Measurements from ENCODE around the gene EYA3.

Gene EYA3

DNA sequence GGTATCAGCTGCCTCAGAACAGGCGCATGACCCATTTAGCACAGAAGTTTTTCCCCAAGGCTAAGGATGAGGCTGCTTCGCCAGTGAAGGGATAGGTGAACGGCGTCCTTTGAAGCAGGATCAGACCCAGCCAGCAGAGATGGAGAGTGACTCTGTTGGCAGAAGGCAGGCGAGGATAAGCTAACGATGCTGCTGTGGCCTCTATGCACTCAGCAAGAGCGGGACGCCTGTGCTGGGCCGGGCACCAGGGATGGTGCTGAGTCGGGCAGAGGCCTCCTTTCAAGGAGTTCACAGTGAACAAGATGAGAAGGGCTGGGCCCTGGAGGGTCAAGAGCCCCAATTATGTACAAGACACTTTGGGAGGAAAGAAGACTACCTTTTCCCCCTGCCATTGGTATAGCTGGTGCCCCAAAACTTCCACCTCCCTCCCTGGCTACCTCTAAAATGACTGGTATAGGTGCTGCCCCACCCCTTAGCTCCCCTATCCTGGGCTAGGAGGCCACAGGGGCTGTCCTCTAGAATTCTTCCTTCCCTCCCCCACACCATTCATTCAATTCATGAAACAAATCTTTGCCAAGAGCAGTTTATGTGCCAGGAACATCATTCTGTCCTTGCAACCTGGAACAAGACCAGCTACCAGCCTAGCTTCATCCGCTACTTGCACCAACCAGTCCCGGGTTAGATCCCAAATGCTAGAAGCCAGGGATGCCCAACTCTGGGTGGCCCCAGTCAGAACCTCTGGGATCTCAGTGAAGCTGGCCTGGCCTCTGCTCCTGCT lies 121.1 kb downstream of the EYA3 start:
- ATAC-seq, result no peak

DNA sequence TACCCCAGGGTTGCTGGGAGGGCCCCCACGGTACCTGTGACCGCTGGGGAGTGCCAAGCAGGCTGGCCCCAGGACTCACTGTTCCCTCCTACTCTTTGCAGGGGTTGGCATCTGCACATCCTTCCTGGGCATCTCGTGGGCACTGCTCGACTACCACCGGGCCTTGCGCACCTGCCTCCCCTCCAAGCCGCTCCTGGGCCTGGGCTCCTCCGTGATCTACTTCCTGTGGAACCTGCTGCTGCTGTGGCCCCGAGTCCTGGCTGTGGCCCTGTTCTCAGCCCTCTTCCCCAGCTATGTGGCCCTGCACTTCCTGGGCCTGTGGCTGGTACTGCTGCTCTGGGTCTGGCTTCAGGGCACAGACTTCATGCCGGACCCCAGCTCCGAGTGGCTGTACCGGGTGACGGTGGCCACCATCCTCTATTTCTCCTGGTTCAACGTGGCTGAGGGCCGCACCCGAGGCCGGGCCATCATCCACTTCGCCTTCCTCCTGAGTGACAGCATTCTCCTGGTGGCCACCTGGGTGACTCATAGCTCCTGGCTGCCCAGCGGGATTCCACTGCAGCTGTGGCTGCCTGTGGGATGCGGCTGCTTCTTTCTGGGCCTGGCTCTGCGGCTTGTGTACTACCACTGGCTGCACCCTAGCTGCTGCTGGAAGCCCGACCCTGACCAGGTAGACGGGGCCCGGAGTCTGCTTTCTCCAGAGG lies 121.9 kb downstream of the EYA3 start:
- no peak for ATAC-seq

DNA sequence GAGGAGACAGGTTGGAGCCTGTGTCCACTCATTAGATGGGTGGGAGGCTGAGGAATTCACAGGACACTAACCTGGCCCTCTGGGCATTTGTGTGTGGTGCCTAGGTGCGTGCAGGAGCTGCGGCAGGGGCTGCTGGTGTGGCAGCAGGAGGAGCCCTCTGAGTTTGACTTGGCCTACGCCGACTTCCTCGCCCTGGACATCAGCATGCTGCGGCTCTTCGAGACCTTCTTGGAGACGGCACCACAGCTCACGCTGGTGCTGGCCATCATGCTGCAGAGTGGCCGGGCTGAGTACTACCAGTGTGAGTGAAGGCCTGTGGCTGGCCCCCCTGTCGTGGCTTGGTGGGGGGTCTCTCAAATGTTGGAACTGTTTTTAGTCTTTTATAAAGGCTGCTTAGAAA lies 125.0 kb downstream of the EYA3 start:
- no peak for ATAC-seq

DNA sequence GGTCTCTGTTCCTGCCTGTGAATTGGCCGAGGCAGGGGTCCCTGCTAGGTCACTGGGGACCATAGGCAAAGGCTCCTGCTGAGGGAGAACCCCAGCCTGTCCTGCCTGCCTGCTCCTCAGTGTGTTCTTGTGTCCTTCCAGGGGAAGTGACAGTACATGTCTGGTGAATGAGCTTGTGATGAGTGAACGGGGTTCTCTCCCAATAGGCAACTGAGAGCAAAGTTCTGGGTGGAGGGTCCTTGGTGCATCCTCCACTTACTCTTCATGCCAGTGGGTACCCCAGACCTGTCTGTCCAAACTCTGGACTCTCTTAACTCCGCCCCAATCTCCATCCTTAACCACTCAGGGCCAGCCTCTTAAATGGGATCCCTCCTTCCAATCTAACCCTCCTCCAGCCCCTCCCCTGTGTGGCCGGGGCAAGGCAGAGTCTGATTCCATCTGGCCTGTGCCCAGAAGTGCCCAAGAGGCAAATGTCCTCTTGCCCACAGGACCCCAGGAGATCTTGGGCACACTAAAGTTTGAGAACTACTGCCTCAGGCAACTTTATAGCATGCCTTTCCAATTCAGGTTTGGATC lies 126.7 kb downstream of the EYA3 start:
- no peak for ATAC-seq

DNA sequence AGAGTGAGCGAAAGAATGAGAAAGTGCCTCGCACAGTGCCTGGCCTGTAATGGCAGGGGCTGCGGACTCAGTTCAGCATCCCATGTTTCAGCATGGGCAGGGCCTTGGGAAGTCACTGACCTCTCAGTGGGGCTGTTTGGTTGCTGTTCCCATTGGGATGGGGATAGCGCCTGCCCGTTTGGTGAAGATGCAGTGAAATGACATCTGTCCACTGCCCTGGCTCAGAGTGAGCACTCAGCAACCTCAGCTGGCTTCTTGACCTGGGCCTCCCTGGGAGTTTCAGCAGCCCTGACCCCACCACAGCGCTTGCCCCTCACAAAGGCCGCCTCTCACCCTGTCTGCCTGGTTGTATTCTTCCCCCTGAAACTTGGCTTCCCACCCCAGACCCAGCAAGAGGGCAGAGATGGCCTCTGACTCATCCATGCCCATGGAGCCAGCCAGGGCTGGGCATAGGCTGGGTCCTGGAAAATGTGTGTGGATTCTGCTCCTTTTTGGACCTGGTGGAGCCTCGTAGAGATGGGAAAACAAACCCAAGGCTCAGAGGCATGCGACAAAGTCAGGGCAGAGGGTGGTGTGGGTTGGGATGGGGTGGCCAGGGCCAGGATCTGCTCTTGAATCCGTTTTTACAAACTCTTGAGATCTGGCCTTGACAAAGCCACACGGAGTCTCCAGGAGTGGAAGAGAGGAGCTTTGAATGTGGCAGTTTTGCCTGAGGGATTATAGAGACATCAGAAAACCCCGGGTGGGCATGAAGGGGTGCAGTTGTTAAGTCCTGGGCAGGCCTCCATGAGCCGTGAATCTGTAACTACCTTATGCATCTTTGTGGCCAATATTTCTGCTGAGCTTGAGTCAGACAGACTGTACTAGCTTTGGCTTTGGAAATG lies 127.4 kb downstream of the EYA3 start:
- no peak for ATAC-seq

DNA sequence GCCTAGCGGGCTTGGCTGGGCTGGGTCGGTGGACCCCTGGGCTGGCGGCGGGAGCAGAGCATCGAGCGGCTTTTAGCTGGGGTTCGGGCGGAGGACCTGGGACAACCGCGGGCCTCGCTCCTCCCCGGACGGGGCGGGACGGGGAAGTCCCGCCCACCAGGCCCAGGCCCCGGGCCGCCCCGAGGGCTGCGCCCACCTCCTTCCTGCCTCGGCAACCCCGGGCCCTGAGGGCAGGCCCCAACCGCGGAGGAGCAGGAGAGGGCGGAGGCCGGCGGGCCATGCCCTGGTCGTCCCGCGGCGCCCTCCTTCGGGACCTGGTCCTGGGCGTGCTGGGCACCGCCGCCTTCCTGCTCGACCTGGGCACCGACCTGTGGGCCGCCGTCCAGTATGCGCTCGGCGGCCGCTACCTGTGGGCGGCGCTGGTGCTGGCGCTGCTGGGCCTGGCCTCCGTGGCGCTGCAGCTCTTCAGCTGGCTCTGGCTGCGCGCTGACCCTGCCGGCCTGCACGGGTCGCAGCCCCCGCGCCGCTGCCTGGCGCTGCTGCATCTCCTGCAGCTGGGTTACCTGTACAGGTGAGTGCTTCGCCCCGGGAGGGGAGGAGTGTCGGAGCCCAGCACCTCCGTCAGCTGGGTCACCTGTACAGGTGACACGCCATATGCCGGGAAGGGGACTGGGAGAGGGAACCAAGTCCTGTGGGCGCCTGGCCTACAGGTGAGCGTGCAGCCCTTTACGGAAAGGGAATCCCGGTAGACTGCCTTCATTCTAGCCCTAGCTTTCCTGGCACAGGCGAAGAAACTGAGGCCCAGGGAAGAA lies 128.4 kb downstream of the EYA3 start, which contains the start of gene XKR8:
Gene XKR8 (plus strand): TSS at position 182 of the 812 bp plus-strand sequence. CDS start 97 bp downstream, at position 279.
- ATAC-seq, result peak; percentile 99

DNA sequence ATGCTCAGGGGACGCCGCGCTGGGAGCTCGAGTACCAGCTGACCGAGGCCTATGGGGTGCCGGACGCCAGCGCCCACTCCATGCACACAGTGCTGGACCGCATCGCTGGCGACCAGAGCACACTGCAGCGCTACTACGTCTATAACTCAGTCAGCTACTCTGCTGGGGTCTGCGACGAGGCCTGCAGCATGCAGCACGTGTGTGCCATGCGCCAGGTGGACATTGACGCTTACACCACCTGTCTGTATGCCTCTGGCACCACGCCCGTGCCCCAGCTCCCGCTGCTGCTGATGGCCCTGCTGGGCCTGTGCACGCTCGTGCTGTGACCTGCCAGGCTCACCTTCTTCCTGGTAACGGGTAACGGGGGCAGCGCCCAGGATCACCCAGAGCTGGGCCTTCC lies 129.9 kb downstream of the EYA3 start:
- ATAC-seq, result no peak

DNA sequence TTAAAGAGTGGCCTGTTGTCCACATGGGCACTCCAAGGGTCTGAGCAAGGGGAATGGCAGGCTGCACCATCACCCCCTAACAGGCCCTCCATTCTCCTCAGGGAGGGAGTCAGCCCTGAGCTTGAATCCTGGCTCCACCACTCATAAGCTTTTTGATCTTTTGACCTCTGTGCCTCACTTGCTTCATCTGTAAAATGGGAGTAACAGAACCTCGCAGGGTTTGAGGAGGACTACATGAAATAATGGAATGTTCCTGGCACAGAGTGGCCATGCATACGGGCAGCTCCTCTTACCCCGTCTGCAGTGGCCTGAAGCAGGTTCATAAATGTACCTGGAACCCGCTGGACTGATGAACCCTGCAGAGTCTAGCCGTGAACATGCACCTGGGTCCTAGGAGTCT lies 130.8 kb downstream of the EYA3 start:
- ATAC-seq, result no peak

DNA sequence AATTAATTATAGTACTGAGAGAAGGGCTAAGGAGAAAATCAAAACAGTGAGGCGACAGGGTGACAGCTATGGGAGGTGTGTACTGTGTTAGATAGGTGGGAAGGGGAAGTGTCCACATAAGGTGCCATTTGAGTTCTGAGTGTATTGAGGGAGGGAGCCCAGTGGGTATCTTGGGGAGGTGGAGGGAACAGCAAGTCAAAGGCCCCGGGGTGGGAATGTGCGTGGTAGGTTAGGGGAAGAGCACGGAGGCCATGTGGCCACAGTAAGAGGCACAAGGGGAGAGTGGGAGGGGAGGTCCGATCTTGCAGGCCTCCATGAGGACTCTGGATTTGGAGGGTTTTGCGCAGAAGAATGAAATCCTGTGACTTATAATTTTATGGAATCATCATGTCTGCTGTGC lies 131.6 kb downstream of the EYA3 start:
- ATAC-seq, result no peak

DNA sequence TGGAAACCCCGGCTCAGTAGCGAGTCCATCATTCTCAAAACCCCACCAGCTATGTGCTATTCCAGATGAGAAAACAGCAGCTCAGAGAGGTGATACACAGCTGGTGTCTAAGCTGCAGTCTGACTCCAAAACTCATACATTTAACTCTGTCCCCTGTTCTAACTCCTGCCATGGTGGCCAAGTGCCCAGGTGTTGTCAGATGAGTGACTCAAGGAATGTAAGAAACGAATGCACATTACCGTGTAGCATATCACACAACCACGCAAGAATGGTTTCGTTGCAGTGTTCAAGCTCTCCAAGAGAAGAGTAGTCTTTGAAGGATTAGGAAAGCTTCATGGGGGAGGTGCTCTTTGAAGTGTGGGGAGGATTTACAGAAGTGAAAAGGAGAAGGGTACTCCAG lies 133.3 kb downstream of the EYA3 start:
- ATAC-seq, result no peak

DNA sequence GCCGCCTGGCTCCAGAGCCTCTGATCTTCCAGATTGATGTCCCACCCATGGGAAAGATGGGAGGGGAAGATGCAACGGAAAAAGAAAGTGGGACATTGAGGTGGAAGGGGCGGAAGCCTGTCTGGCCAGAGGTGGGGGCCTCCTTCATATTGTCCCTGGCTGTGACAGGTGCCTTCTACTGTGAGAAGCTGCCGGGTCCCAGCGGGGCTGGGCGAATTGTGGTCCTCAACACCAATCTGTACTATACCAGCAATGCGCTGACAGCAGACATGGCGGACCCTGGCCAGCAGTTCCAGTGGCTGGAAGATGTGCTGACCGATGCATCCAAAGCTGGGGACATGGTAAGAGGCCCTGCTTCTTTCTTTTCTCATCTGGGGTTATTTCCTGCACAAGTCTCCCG lies 134.2 kb downstream of the EYA3 start:
- no peak for ATAC-seq

DNA sequence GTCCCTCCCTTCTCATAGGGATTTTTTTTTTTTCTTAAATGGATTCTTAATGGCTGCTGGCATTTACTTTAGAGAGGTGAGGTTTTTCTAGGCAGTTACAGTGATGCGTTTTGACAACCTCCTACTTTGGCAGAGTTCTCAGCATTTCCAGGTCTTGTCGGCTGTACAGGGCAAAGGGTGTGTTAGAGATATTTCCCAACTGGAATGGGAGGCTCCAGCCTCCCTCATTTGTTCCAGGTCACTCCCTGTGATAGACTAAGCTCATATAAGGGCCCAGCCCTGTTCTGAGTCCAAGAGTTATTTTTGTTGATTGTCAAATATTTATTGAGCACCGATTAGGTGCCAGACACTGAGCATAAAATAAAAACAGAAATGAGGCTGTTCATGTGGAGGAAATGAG lies 136.3 kb downstream of the EYA3 start:
- ATAC-seq, result no peak

DNA sequence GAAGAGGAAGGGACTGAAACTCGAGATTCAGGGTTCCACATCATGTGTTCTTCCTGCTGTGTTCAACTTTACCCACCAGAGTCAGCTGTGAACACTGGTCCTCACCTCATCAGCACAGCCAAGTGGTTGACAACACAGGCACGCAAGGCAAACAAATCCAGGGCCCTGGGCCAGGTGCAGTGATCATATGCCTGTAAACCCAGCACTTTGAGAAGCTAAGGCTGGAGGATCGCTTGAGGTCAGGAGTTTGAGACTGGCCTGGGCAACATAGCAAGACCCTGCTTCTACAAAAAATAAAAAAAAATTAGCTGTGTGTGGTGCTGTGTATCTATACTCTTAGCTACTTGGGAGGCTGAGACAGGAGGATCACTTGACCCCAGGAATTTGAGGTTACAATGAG lies 137.0 kb downstream of the EYA3 start:
- no peak for ATAC-seq

DNA sequence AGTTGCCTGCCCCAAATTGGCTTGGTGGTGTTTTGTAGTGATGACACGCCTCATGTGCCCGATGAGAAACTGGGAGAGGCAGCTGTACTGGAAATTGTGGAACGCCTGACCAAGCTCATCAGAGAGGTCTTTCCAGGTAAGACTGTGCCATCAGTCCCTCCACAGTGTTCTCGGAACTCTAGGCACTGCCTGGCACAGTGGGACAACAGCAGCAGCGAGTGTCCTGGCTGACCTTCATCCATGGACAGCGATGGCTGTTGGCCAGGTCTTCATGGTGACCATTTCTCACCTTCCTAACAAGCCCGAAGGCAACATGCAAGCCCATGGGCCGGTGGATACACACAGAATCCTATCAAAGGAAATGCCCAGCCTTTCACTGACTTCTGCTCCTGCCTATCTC lies 139.4 kb downstream of the EYA3 start:
- ATAC-seq, result no peak

DNA sequence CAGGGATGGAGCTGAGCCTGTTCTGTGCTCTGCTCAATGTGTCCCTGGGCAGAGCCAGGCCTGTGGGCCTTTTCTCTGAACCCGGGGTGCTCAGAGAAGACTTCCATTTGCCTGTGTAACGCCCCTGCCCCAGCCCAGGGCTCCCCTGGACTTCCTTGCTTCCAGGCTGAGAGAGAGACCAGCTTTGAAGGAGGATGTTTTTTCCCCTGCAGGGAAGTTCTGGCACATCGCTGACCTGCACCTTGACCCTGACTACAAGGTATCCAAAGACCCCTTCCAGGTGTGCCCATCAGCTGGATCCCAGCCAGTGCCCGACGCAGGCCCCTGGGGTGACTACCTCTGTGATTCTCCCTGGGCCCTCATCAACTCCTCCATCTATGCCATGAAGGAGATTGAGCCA lies 143.4 kb downstream of the EYA3 start:
- no peak for ATAC-seq

DNA sequence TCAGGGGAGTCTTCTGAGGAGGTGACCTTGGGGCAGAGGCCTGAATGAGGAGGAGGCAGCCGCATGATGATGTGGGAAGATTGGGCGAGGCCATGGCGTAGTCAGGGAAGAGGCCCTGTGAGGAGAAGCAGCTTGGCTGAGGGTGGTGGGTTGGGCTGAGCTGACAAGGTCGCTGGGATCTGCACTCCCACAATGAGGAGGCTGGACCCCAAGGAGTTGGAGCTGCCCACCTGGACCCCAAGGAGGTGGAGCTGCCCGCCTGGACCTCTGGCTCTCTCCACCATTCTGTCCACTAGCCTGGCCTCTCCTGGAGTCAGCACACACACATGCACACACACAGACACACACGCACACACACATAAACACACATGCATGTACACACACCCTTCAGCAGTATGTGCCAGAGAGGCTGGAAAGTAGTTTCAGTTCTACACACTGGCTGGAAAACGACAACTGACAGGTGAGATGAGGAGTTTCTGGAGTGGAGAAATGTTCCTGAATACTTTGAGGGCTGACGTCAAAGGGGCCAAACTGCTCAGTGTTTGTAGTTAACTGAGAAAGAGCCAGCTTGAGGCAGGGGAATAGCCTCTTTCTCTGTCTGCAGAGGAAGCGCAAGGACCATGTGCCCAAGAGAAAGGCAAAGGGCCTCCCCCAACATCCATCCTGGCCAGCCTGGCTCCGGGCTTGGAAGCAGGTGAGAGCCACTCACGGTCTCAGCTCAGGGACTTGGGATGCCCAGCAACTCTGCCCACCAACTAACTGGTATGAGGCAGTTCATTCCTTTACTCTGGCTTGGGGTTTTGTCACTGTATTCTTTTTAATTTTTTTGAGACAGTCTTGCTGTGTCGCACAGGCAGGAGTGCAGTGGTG lies 146.5 kb downstream of the EYA3 start:
- no peak for ATAC-seq

DNA sequence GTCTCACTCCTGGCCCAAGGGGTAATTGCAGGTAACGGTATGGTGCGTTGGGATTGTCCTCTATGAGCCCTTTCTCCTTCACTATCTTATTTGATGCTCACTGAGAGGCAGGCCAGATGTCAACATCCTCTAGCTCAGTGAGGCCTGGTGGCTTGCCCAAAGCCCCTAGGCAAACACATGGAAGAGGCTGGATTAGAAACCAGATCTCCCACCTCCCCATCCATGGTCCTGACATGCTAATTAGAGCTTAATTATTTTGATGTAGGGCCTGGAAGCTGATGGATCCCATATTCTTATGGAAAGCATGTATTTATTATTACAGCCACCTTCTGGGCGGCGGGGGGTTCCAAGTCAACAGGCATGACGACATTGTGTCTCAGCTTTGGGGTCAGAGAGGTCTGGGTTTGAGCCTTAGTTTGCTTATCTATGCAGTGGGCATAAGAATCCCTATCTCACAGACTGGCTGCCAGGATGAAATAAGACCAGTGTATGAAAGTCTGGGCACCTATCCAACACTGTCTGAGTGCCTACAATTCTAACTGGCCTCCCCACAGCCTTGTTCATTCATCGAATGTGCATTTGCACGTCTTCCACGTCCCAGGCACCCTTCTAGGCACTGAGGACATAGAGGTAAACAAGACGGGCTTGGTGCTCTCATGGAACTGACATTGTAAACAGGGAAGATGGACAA lies 147.4 kb downstream of the EYA3 start:
- ATAC-seq, result no peak

DNA sequence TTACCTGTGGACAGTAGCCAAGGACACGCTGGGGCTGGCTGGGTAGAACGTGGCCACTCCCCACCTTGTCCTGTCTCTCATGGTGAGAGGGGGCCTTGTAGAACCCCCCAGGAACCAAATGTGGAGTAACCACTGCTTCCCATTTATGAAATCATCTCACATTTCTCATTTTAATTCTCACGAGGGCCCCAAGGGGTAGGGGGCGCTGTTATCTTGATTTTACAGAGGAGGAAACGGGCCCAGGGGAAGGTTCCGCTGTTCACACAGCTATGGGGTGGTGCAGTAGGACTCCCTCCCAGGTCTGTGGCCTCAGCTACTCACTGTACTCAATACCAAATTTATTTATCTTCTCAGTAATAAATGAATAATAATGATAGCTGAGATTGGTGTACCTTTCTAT lies 148.1 kb downstream of the EYA3 start:
- peak; percentile 76 to 80 for ATAC-seq

DNA sequence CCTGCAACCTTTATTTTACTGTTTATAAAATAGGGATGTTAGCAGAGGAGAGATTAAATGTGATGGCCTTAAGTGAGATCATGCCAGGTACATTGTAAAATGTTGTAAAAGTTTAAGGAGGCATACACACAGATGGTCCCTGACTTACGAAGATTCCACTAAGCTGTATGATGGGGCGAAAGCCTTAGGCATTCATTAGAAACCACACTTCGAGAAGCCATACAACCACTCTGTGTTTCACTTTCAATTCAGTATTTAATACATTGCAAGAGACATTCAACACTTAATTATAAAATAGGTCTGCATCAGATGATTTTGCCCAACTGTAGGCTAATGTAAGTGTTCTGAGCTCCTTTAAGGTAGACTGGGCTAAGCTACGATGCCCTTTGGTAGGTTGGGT lies 149.9 kb downstream of the EYA3 start:
- ATAC-seq, result no peak

DNA sequence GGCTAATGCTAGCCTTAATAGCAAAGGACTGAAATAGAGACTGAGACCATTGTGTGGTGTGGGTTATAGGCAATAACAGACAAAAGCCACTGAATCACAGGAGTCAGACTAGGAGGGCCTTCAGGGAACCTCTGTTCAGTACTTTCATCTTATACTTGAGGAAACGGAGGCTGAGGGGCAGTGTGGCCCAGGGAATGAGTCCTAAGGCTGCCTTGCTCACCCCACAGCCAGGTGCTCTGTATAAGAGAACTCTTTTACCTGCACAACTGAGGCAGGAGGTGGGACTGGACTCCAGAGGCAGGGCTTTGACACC lies 150.9 kb downstream of the EYA3 start:
- no peak for ATAC-seq

DNA sequence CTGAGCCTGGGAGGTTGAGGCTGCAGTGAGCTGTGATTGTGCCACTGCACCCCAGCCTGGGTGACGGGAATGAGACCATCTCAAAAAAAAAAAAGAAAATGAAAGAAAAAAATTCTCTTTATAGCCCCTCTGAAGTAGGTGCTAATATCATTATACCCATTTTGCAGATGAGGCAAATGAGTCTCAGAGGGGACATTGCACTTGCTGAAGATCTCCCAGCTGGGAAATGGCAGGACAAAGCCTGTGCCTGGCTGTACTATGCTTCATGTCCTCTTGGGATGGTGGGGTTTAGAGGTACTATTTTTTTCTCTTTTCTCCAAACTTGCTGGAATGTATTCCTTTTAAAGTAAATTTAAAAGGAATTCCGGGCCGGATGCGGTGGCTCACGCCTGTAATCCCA lies 152.0 kb downstream of the EYA3 start:
- ATAC-seq, result no peak
